NB4 (cell line): ENCODE results near the gene C7orf57.

Source experiments
- MYC ChIP-seq: IDR thresholded peaks from 2 replicates; pipeline ENCODE4 v1.6.1; 2011; ENCODE audit warnings: low read depth, low read length
- POLR2A ChIP-seq: IDR thresholded peaks from 2 replicates; pipeline ENCODE4 v1.6.1; 2011; ENCODE audit warnings: mild to moderate bottlenecking; ENCODE audit not compliant: insufficient read length; ENCODE audit errors: extremely low read depth
- TF ChIP-seq, protein P1 (sequence below): IDR thresholded peaks from one replicate; pipeline ENCODE4 v1.5.1; 2012; ENCODE audit warnings: low read depth, low read length
- TF ChIP-seq, protein P2 (sequence below): IDR thresholded peaks from 2 replicates; pipeline ENCODE4 v1.6.1; 2011; ENCODE audit warnings: low read depth, low read length

DNA sequence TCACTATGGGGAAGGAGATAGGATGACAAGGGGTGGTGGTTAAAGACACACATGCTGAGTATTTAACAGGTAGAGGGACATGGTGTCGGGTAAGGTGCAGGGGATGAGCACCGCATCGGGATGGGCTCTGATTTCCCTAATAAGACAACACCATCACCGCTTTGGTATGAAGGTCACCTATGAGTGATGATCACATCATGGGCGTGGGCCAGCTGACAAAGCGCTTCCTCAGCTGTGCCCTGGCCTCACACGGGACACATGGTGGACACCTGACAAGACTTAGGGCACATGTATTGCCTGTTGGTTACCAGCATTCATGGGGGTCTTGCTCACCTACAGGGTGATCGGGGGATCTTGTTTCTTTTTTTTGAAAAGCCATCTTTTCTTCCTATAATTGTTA is 12.8 kb downstream of the C7orf57 start:
- TF ChIP-seq MYC (no peak), POLR2A (no peak)
- TF ChIP-seq, protein P1, sequence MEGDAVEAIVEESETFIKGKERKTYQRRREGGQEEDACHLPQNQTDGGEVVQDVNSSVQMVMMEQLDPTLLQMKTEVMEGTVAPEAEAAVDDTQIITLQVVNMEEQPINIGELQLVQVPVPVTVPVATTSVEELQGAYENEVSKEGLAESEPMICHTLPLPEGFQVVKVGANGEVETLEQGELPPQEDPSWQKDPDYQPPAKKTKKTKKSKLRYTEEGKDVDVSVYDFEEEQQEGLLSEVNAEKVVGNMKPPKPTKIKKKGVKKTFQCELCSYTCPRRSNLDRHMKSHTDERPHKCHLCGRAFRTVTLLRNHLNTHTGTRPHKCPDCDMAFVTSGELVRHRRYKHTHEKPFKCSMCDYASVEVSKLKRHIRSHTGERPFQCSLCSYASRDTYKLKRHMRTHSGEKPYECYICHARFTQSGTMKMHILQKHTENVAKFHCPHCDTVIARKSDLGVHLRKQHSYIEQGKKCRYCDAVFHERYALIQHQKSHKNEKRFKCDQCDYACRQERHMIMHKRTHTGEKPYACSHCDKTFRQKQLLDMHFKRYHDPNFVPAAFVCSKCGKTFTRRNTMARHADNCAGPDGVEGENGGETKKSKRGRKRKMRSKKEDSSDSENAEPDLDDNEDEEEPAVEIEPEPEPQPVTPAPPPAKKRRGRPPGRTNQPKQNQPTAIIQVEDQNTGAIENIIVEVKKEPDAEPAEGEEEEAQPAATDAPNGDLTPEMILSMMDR = no peak
- TF ChIP-seq, protein P2, sequence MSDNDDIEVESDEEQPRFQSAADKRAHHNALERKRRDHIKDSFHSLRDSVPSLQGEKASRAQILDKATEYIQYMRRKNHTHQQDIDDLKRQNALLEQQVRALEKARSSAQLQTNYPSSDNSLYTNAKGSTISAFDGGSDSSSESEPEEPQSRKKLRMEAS = no peak
